ENCODE measurements around the gene EEFSEC.
A peak's percentile ranks its signal among the peaks of the same experiment; 100 is the strongest.

Gene EEFSEC

GRCh38 chr3:128338536-128339330 lies 185.5 kb downstream of the EEFSEC start:
- no peak overlapping the region for H3K4me3 ChIP-seq (ENCODE audit: low read depth, low read length)
- no peak for DNase-seq (ENCODE audit: low read depth)

GRCh38 chr3:128339491-128340012 lies 186.3 kb downstream of the EEFSEC start:
- no peak for DNase-seq (ENCODE audit: low read depth)
- no peak overlapping the region for H3K4me3 ChIP-seq (ENCODE audit: low read depth, low read length)

- H3K4me3 ChIP-seq (ENCODE audit: low read depth, low read length), result no peak overlapping the region
- no peak for DNase-seq (ENCODE audit: low read depth)
Measured at GRCh38 chr3:128340198-128340903, 187.1 kb downstream of the EEFSEC start.

GRCh38 chr3:128340904-128341555 lies 187.7 kb downstream of the EEFSEC start:
- no peak for DNase-seq (ENCODE audit: low read depth)
- H3K4me3 ChIP-seq (ENCODE audit: low read depth, low read length), result no peak overlapping the region

GRCh38 chr3:128341659-128342395 lies 188.5 kb downstream of the EEFSEC start:
- no peak for DNase-seq (ENCODE audit: low read depth)
- no peak overlapping the region for H3K4me3 ChIP-seq (ENCODE audit: low read depth, low read length)

GRCh38 chr3:128342701-128343180 lies 189.5 kb downstream of the EEFSEC start:
- no peak overlapping the region for H3K4me3 ChIP-seq (ENCODE audit: low read depth, low read length)

GRCh38 chr3:128343287-128344051 lies 190.2 kb downstream of the EEFSEC start:
- no peak overlapping the region for H3K4me3 ChIP-seq (ENCODE audit: low read depth, low read length)
- peak; percentile 38 for DNase-seq (ENCODE audit: low read depth)

More at GRCh38 chr3:128342701-128343180, 189.5 kb downstream of the EEFSEC start:
- no peak for DNase-seq (ENCODE audit: low read depth)

- H3K4me3 ChIP-seq (ENCODE audit: low read depth, low read length), result no peak overlapping the region
- DNase-seq (ENCODE audit: low read depth), result no peak
Measured at GRCh38 chr3:128344052-128344735, 190.9 kb downstream of the EEFSEC start.

GRCh38 chr3:128345196-128345595 lies 191.9 kb downstream of the EEFSEC start:
- no peak overlapping the region for H3K4me3 ChIP-seq (ENCODE audit: low read depth, low read length)
- DNase-seq (ENCODE audit: low read depth), result no peak

GRCh38 chr3:128346562-128346961 lies 193.3 kb downstream of the EEFSEC start:
- no peak overlapping the region for H3K4me3 ChIP-seq (ENCODE audit: low read depth, low read length)
- DNase-seq (ENCODE audit: low read depth), result no peak

- no peak for DNase-seq (ENCODE audit: low read depth)
- H3K4me3 ChIP-seq (ENCODE audit: low read depth, low read length), result no peak overlapping the region
Measured at GRCh38 chr3:128347282-128347681, 194.0 kb downstream of the EEFSEC start.

GRCh38 chr3:128348075-128348474 lies 194.8 kb downstream of the EEFSEC start:
- no peak overlapping the region for H3K4me3 ChIP-seq (ENCODE audit: low read depth, low read length)
- DNase-seq (ENCODE audit: low read depth), result no peak

GRCh38 chr3:128348805-128349531 lies 195.7 kb downstream of the EEFSEC start:
- no peak overlapping the region for H3K4me3 ChIP-seq (ENCODE audit: low read depth, low read length)
- no peak for DNase-seq (ENCODE audit: low read depth)

- H3K4me3 ChIP-seq (ENCODE audit: low read depth, low read length), result no peak overlapping the region
- no peak for DNase-seq (ENCODE audit: low read depth)
Measured at GRCh38 chr3:128349963-128350599, 196.8 kb downstream of the EEFSEC start.

GRCh38 chr3:128351546-128351945 lies 198.3 kb downstream of the EEFSEC start:
- no peak for DNase-seq (ENCODE audit: low read depth)
- H3K4me3 ChIP-seq (ENCODE audit: low read depth, low read length), result no peak overlapping the region

- DNase-seq (ENCODE audit: low read depth), result no peak
- no peak overlapping the region for H3K4me3 ChIP-seq (ENCODE audit: low read depth, low read length)
Measured at GRCh38 chr3:128352326-128352725, 199.0 kb downstream of the EEFSEC start.

- DNase-seq (ENCODE audit: low read depth), result no peak
- no peak overlapping the region for H3K4me3 ChIP-seq (ENCODE audit: low read depth, low read length)
Measured at GRCh38 chr3:128353361-128353965, 200.2 kb downstream of the EEFSEC start.

All from skeletal muscle cell (primary cell).